Mesenchymal stem cell (in vitro differentiated cells and primary cell): Measurements from ENCODE around the gene INCENP.

Experiments
- DNase-seq: peaks from one replicate; pipeline ENCODE4 v3.0.0-alpha.2; 2013
- H2AFZ ChIP-seq: one replicate; pipeline ENCODE4 v1.6.1; 2013; ENCODE audit warnings: low read depth, mild to moderate bottlenecking, control low read depth, inconsistent platforms, low read length, moderate library complexity
- H2AK5ac ChIP-seq: 2 replicates; pipeline ENCODE4 v1.6.1; 2013; ENCODE audit warnings: low read length, moderate library complexity, mild to moderate bottlenecking, inconsistent platforms; ENCODE audit not compliant: severe bottlenecking
- H2BK120ac ChIP-seq: one replicate; pipeline ENCODE4 v1.6.1; 2013; ENCODE audit warnings: low read depth, mild to moderate bottlenecking, inconsistent platforms, low read length, moderate library complexity
- H2BK12ac ChIP-seq, 2 experiments: one replicate each; pipeline ENCODE4 v1.6.1; 2013; ENCODE audit warnings: inconsistent platforms in 2 of 2, low read length in 2 of 2, mild to moderate bottlenecking in 2 of 2, moderate library complexity in 2 of 2, control low read depth in 1 of 2
- H2BK15ac ChIP-seq: one replicate; pipeline ENCODE4 v1.6.1; 2013; ENCODE audit warnings: mild to moderate bottlenecking, low read depth, inconsistent platforms; ENCODE audit not compliant: poor library complexity, severe bottlenecking
- H2BK5ac ChIP-seq: 2 replicates; pipeline ENCODE4 v1.6.1; 2013; ENCODE audit warnings: low read depth, mild to moderate bottlenecking, low read length, control low read depth, inconsistent platforms; ENCODE audit not compliant: poor library complexity, severe bottlenecking
- H3K14ac ChIP-seq, 2 experiments: one replicate each; pipeline ENCODE4 v1.6.1; 2013; ENCODE audit warnings: inconsistent platforms in 2 of 2, low read length in 2 of 2, control low read depth in 1 of 2, mild to moderate bottlenecking in 1 of 2, moderate library complexity in 1 of 2
- H3K18ac ChIP-seq, 2 experiments: one replicate each; pipeline ENCODE4 v1.6.1; 2013; ENCODE audit warnings: inconsistent platforms in 2 of 2, low read length in 2 of 2, control low read depth in 1 of 2, low read depth in 1 of 2, mild to moderate bottlenecking in 1 of 2
- H3K23ac ChIP-seq, 2 experiments: one replicate each; pipeline ENCODE4 v1.6.1; 2013; ENCODE audit warnings: inconsistent platforms in 2 of 2, low read length in 2 of 2, mild to moderate bottlenecking in 2 of 2, moderate library complexity in 2 of 2, control low read depth in 1 of 2
- H3K27ac ChIP-seq: 2 replicates; pipeline ENCODE4 v1.5.1; 2013; ENCODE audit warnings: mild to moderate bottlenecking, moderate library complexity, low read length, control low read depth, inconsistent platforms; ENCODE audit not compliant: poor library complexity, severe bottlenecking
- H3K27me3 ChIP-seq, 2 experiments: 2 replicates each; pipeline versions ENCODE4 v1.6.1 to v1.7.0; 2013; ENCODE audit warnings: low read length in 2 of 2, mild to moderate bottlenecking in 2 of 2, moderate library complexity in 2 of 2, control low read depth in 1 of 2, inconsistent platforms in 1 of 2; ENCODE audit not compliant: control insufficient read depth in 1 of 2, insufficient read depth in 1 of 2
- H3K36me3 ChIP-seq, 2 experiments: 2 replicates each; pipeline versions ENCODE4 v1.6.1 to v1.7.0; 2013; ENCODE audit warnings: low read length in 2 of 2, control low read depth in 1 of 2, inconsistent platforms in 1 of 2, low read depth in 1 of 2, mild to moderate bottlenecking in 1 of 2; ENCODE audit not compliant: insufficient read depth in 2 of 2, control insufficient read depth in 1 of 2
- H3K4ac ChIP-seq, 2 experiments: one replicate each; pipeline ENCODE4 v1.6.1; 2013; ENCODE audit warnings: inconsistent platforms in 2 of 2, low read length in 2 of 2, mild to moderate bottlenecking in 2 of 2, moderate library complexity in 2 of 2, control low read depth in 1 of 2, low read depth in 1 of 2
- H3K4me1 ChIP-seq: 2 replicates; pipeline ENCODE4 v1.6.1; 2013; ENCODE audit warnings: low read depth, low read length, control low read depth; ENCODE audit not compliant: control insufficient read depth, insufficient read depth
- H3K4me2 ChIP-seq: 2 replicates; pipeline ENCODE4 v1.6.1; 2013; ENCODE audit warnings: low read length, mild to moderate bottlenecking, inconsistent platforms; ENCODE audit not compliant: poor library complexity, severe bottlenecking
- H3K4me3 ChIP-seq, 2 experiments: 2 replicates each; pipeline versions ENCODE4 v1.5.1 to v1.7.0; 2013; ENCODE audit warnings: low read length in 2 of 2, mild to moderate bottlenecking in 2 of 2, control low read depth in 1 of 2, low read depth in 1 of 2; ENCODE audit not compliant: insufficient read depth in 1 of 2
- H3K79me1 ChIP-seq: replicated peaks from 2 replicates; pipeline ENCODE4 v1.6.1; 2013; ENCODE audit warnings: mild to moderate bottlenecking, control low read depth, low read length, inconsistent platforms; ENCODE audit not compliant: poor library complexity, severe bottlenecking
- H3K9ac ChIP-seq: 2 replicates; pipeline ENCODE4 v1.7.0; 2013; ENCODE audit warnings: mild to moderate bottlenecking, low read length, moderate library complexity
- H3K9me3 ChIP-seq: 2 replicates; pipeline ENCODE4 v1.7.0; 2013; ENCODE audit warnings: mild to moderate bottlenecking, low read length; ENCODE audit not compliant: control insufficient read depth
- H4K8ac ChIP-seq: one replicate; pipeline ENCODE4 v1.6.1; 2013; ENCODE audit warnings: inconsistent platforms, mild to moderate bottlenecking, low read length, moderate library complexity
- H4K91ac ChIP-seq: one replicate; pipeline ENCODE4 v1.6.1; 2013; ENCODE audit warnings: mild to moderate bottlenecking, low read length, inconsistent platforms
- WGBS: methylation state at CpG from one replicate; pipeline ENCODE4 v1.1.7; 2013; ENCODE audit warnings: mixed read lengths; 5-methylcytosine and 5-hydroxymethylcytosine counted together

INCENP gene

DNA sequence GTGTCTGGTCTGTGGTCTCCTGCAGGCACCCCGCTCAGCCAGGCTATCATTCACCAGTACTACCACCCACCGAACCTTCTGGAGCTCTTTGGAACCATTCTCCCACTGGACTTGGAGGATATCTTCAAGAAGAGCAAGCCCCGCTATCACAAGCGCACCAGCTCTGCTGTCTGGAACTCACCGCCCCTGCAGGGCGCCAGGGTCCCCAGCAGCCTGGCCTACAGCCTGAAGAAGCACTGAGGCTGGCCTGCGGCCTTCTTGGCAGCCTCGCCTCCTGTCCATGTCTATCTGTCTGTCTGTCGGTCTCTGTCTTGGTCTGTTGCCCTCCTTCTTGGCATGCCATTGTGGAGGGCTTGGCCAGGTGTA is 27.9 kb downstream of the INCENP start:
- H3K23ac ChIP-seq, result no peak overlapping the region
- H4K8ac ChIP-seq, result no peak overlapping the region
- 98% methylated on average over 9 of the region's 9 CpGs for WGBS
- H3K4me3 ChIP-seq, result no peak overlapping the region
- no peak overlapping the region for H2AFZ ChIP-seq
- no peak overlapping the region for H3K27ac ChIP-seq
- no peak overlapping the region for H2BK12ac ChIP-seq
- H3K4me2 ChIP-seq, result no peak overlapping the region
- H3K9me3 ChIP-seq, result no peaks in the 10 kb centered on the region
- no peak overlapping the region for H3K14ac ChIP-seq
- H3K9ac ChIP-seq, result no peak overlapping the region
- peaks cover 7% of the 10 kb centered on the region for H3K79me1 ChIP-seq
- H3K27me3 ChIP-seq, result no peaks in the 10 kb centered on the region
- no peak for DNase-seq
- no peaks in the 10 kb centered on the region for H3K4me1 ChIP-seq
- H3K18ac ChIP-seq, result no peak overlapping the region
- H3K36me3 ChIP-seq, result peaks cover 48 to 64% of the 10 kb centered on the region in 2 experiments
- no peak overlapping the region for H2BK15ac ChIP-seq
- H3K4ac ChIP-seq, result no peak overlapping the region
- no peak overlapping the region for H2BK120ac ChIP-seq
- H2BK5ac ChIP-seq, result no peak overlapping the region
- no peak overlapping the region for H4K91ac ChIP-seq
- H2AK5ac ChIP-seq, result no peak overlapping the region

DNA sequence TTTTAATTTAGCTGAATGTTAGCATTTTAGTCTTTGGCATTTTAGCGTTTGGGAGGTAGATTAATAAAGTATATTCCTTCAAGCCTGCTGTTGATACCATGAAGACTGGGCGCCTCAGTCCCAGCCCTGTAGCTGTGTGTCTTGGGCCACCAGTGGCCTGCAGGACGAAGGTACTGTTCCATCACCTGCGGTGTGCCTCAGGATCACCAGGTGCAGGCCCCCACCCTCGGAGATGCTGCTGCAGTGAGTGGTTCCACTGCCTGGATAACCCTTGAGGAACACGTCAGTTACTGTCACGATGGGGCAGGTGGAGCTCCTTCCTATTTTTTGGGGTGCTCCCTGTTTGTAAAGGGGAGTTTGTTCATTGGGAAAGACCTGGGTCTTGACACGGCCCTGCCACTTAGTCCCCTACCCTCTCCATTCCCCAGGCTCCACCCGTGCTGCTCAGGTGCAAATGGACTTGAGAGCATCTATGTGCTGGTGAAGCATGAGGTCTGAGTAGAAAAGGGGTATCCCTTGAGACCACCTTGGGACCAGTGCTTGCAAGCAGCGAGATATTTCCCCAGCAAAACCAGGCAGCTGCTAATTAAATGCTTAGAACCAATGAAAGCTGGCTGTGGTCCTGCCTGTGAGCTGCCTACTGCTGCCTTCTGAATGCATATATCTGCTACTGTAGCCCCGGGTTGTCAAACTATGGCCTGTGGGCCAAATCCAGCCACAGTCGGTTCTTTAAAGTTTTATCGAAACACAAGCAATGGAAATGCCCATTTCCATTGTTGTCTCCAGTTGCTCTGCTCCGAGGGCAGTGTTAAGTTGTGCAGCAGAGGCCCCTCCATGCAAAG is 28.7 kb downstream of the INCENP start:
- DNase-seq, result no peak
- Histone ChIP-seq H2AFZ (no peak overlapping the region), H2BK5ac (no peak overlapping the region), H2BK12ac (no peak overlapping the region), H3K18ac (no peak overlapping the region), H3K4me1 (no peaks in the 10 kb centered on the region), H2BK15ac (no peak overlapping the region), H3K36me3 (peaks cover 41 to 56% of the 10 kb centered on the region in 2 experiments), H3K9me3 (no peaks in the 10 kb centered on the region), H3K4ac (no peak overlapping the region), H4K8ac (no peak overlapping the region), H3K23ac (no peak overlapping the region), H3K27me3 (no peaks in the 10 kb centered on the region), H3K4me2 (no peak overlapping the region), H2AK5ac (no peak overlapping the region), H3K79me1 (peaks cover 6% of the 10 kb centered on the region), H2BK120ac (no peak overlapping the region), H3K27ac (no peak overlapping the region), H3K4me3 (no peak overlapping the region), H3K9ac (no peak overlapping the region), H4K91ac (no peak overlapping the region), H3K14ac (no peak overlapping the region)
- 98% methylated on average over 10 of the region's 14 CpGs for WGBS

DNA sequence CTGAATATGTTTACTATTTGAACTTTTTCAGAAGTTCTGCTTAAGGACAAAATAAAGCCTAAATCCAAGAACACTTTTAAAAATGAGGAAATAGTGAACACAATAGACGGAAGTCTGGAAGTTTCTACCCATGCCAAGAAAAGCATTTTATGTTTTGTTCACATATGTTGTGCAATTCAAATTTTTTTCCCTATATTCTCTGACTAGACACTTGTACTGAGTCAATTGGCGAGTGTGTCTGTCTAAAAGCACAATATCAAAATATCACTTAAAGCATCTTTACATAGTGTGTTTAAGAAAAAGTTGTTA is 29.2 kb downstream of the INCENP start:
- Histone ChIP-seq H3K79me1 (peaks cover 3% of the 10 kb centered on the region), H3K9ac (no peak overlapping the region), H4K91ac (no peak overlapping the region), H2AK5ac (no peak overlapping the region), H2BK15ac (no peak overlapping the region), H3K4me1 (no peaks in the 10 kb centered on the region), H3K9me3 (no peaks in the 10 kb centered on the region), H4K8ac (no peak overlapping the region), H3K4ac (no peak overlapping the region), H2BK5ac (no peak overlapping the region), H3K4me2 (no peak overlapping the region), H3K18ac (no peak overlapping the region), H2BK12ac (no peak overlapping the region), H2BK120ac (no peak overlapping the region), H3K14ac (no peak overlapping the region), H3K27me3 (peaks cover 0 to 3% of the 10 kb centered on the region in 2 experiments), H3K4me3 (no peak overlapping the region), H3K36me3 (peaks cover 37 to 51% of the 10 kb centered on the region in 2 experiments), H3K23ac (no peak overlapping the region), H2AFZ (no peak overlapping the region), H3K27ac (no peak overlapping the region)
- DNase-seq, result no peak
- 100% methylated on average over 1 of the region's 2 CpGs for WGBS

DNA sequence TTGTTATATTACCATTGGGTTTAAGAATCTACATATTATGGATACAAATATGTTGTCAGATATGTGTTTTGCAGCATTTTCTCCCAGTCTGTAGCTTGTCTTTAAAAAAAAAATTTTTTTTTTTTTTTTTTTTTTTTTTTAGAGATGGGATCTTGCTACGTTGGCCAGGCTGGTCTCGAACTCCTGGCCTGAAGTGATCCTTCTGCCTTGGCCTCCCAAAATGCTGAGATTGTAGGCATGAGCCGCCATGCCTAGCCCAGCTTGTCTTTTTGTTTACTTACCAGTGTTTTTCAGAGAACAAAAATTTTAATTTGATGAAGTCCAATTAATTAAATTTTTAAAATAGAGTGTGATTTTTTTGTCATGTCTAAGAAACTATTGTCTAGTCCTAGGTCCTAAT is 29.8 kb downstream of the INCENP start:
- no peak overlapping the region for H3K4ac ChIP-seq
- no peak overlapping the region for H2AFZ ChIP-seq
- H3K4me3 ChIP-seq, result no peak overlapping the region
- no peak overlapping the region for H3K23ac ChIP-seq
- no peak overlapping the region for H2AK5ac ChIP-seq
- H2BK12ac ChIP-seq, result no peak overlapping the region
- no peak overlapping the region for H2BK15ac ChIP-seq
- H3K18ac ChIP-seq, result no peak overlapping the region
- H3K4me2 ChIP-seq, result no peak overlapping the region
- H3K27ac ChIP-seq, result no peak overlapping the region
- H3K9me3 ChIP-seq, result no peaks in the 10 kb centered on the region
- DNase-seq, result no peak
- no CpG with 5 or more reads among the region's 3 CpGs for WGBS
- no peak overlapping the region for H2BK5ac ChIP-seq
- no peak overlapping the region for H4K8ac ChIP-seq
- no peak overlapping the region for H3K14ac ChIP-seq
- peaks cover 0 to 4% of the 10 kb centered on the region in 2 experiments for H3K27me3 ChIP-seq
- no peak overlapping the region for H3K9ac ChIP-seq
- peaks cover 31 to 46% of the 10 kb centered on the region in 2 experiments for H3K36me3 ChIP-seq
- no peak overlapping the region for H2BK120ac ChIP-seq
- peaks cover under 1% of the 10 kb centered on the region for H3K79me1 ChIP-seq
- no peaks in the 10 kb centered on the region for H3K4me1 ChIP-seq
- no peak overlapping the region for H4K91ac ChIP-seq
